Stimulated activated CD8-positive, alpha-beta memory T cell treated with anti-CD3 and anti-CD28 coated beads, Interleukin-2, amount 100 ng/mL, for 48 hours (primary cell): ENCODE data around the gene UBE2Z.
A peak's percentile ranks its signal among the peaks of the same experiment; 100 is the strongest.
"Not testable (repeated sequence)": the region's sequence is repeated elsewhere in the genome, so short reads cannot be mapped to it uniquely, and the experiment has no call there.

ENCODE experiments used
- DNase-seq, 2 donors: peaks; one replicate each; pipeline ENCODE4 v3.0.0-alpha.2; 2020; ENCODE audit warnings: low read depth in 2 of 2

The UBE2Z gene

GRCh38 chr17:48908047-48908843 lies at the start of gene UBE2Z:
TSS of gene UBE2Z (plus strand) at chr17:48908407. CDS start at chr17:48908504, 97 bp downstream.
- DNase-seq = peak; percentile 85 to 87

GRCh38 chr17:48860034-48860433 lies 48.2 kb upstream of the UBE2Z start:
- DNase-seq = no peak

GRCh38 chr17:48860456-48860855 lies 47.8 kb upstream of the UBE2Z start:
- DNase-seq = no peak

- DNase-seq = no peak
Measured at GRCh38 chr17:48868916-48869500, 39.2 kb upstream of the UBE2Z start.

- DNase-seq = no peak
Measured at GRCh38 chr17:48869821-48870318, 38.3 kb upstream of the UBE2Z start.

GRCh38 chr17:48871035-48871550 lies 37.1 kb upstream of the UBE2Z start:
- DNase-seq = no peak

- no peak for DNase-seq
Measured at GRCh38 chr17:48871551-48872351, 36.5 kb upstream of the UBE2Z start.

- DNase-seq = not testable (repeated sequence)
Measured at GRCh38 chr17:48872409-48872808, 35.8 kb upstream of the UBE2Z start.

- no peak for DNase-seq
Measured at GRCh38 chr17:48873209-48873608, 35.0 kb upstream of the UBE2Z start.

- no peak for DNase-seq
Measured at GRCh38 chr17:48873696-48874443, 34.3 kb upstream of the UBE2Z start.

GRCh38 chr17:48878920-48879898 lies 29.0 kb upstream of the UBE2Z start:
- DNase-seq = peak in 1 of 2 donors; percentile 28

GRCh38 chr17:48882272-48882671 lies 25.9 kb upstream of the UBE2Z start:
- DNase-seq = no peak

- no peak for DNase-seq
Measured at GRCh38 chr17:48883171-48883570, 25.0 kb upstream of the UBE2Z start.

GRCh38 chr17:48890086-48890485 lies 18.1 kb upstream of the UBE2Z start:
- no peak for DNase-seq

- DNase-seq = no peak
Measured at GRCh38 chr17:48892940-48893645, 15.1 kb upstream of the UBE2Z start.

- DNase-seq = no peak
Measured at GRCh38 chr17:48893646-48894508, 14.3 kb upstream of the UBE2Z start.

- DNase-seq = no peak
Measured at GRCh38 chr17:48894886-48895285, 13.3 kb upstream of the UBE2Z start.

- no peak for DNase-seq
Measured at GRCh38 chr17:48901241-48901640, 7.0 kb upstream of the UBE2Z start.

- DNase-seq = no peak
Measured at GRCh38 chr17:48903401-48903800, 4.8 kb upstream of the UBE2Z start.
